Colonic mucosa (tissue), 4 donors: ENCODE results near the gene CDK5R1. TPM values are rescaled to one million over a fixed set of nuclear protein-coding genes. Genes with fewer than 3 reads are reported as not detected.

Source experiments
- DNase-seq: peaks from one replicate; pipeline ENCODE4 v3.0.0-alpha.2; 2020
- H3K27ac ChIP-seq: fragments of 200-600 bp; one replicate; pipeline ENCODE4 v1.8.0; 2021
- H3K27me3 ChIP-seq: fragments of 200-600 bp; one replicate; pipeline ENCODE4 v1.8.0; 2021
- H3K36me3 ChIP-seq: fragments of 200-600 bp; one replicate; pipeline ENCODE4 v1.8.0; 2021
- H3K4me1 ChIP-seq: fragments of 200-600 bp; one replicate; pipeline ENCODE4 v1.8.0; 2021; ENCODE audit warnings: mild to moderate bottlenecking
- H3K4me3 ChIP-seq: fragments of 200-600 bp; one replicate; pipeline ENCODE4 v1.8.0; 2021
- H3K9ac ChIP-seq, 2 donors: one replicate each; pipeline ENCODE4 v1.7.0; 2013; ENCODE audit warnings: control low read depth in 2 of 2, low read depth in 2 of 2, low read length in 2 of 2
- H3K9me3 ChIP-seq: fragments of 200-600 bp; one replicate; pipeline ENCODE4 v1.8.0; 2021
- intact Hi-C: fragments of 100-400 bp; cut with DNase I; formaldehyde crosslinking; loops from one replicate; pipeline ENCODE4 v1.14.1; 2022
- total RNA-seq, 2 donors: library from RNA; stranded (reverse); fragmentation: NEBNext Ultra II Directional in 1 of 2; extraction: Animal tissue kit (Norgen Biotek cat#: 25700) in 1 of 2; gene quantifications; one replicate each; pipeline ENCODE4 v1.2.1, GENCODE V29; 2021
- TF ChIP-seq, protein P1 (sequence below): fragments of 200-600 bp; IDR thresholded peaks from one replicate; pipeline ENCODE4 v1.8.0; 2022; ENCODE audit warnings: antibody characterized with exemption, mild to moderate bottlenecking
- donor health status: healthy.
- donor health status: DM: no; HTN: no; CAD: no.
- donor health status: DM: no; HTN: no; CAD: no.

CDK5R1 gene
- total RNA-seq, 2 donors from 2014 or later: 0.98 to 1.4 TPM

DNA sequence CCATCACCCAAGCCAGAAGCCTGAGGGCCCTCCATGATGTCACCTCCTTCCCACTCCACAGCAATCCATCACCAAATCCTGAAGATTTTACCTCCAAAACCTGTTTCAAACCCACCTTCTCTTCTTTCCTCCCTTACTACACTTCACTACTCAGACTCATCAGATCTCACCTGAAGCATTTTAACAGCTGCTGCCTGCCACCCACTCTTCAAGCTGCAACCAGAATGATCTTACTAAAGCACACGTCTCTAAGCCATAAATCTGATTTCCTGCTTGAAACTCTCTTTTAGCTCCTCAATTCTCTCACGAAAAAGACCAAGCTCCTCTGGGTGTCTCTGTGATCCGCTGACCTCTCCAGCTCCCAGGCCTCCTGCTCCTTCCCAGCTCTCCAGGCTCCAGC, 46.5 kb downstream of the CDK5R1 start:
- intact Hi-C loops: no loop called here

GRCh38 chr17:32536736-32537643, 50.2 kb downstream of the CDK5R1 start:
- no peak overlapping the region for H3K9ac ChIP-seq
- intact Hi-C loops: no loop called here

More for the DNA sequence above, 46.5 kb downstream of the CDK5R1 start:
- DNase-seq: no peak
- H3K4me1 ChIP-seq: no peaks in the 10 kb centered on the region
- no peak overlapping the region for H3K4me3 ChIP-seq
- H3K27ac ChIP-seq: no peak overlapping the region
- H3K36me3 ChIP-seq: no peaks in the 10 kb centered on the region
- H3K9ac ChIP-seq: no peak overlapping the region
- no peaks in the 10 kb centered on the region for H3K9me3 ChIP-seq
- TF ChIP-seq, protein P1, sequence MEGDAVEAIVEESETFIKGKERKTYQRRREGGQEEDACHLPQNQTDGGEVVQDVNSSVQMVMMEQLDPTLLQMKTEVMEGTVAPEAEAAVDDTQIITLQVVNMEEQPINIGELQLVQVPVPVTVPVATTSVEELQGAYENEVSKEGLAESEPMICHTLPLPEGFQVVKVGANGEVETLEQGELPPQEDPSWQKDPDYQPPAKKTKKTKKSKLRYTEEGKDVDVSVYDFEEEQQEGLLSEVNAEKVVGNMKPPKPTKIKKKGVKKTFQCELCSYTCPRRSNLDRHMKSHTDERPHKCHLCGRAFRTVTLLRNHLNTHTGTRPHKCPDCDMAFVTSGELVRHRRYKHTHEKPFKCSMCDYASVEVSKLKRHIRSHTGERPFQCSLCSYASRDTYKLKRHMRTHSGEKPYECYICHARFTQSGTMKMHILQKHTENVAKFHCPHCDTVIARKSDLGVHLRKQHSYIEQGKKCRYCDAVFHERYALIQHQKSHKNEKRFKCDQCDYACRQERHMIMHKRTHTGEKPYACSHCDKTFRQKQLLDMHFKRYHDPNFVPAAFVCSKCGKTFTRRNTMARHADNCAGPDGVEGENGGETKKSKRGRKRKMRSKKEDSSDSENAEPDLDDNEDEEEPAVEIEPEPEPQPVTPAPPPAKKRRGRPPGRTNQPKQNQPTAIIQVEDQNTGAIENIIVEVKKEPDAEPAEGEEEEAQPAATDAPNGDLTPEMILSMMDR: no peak
- H3K27me3 ChIP-seq: no peaks in the 10 kb centered on the region

More at GRCh38 chr17:32536736-32537643, 50.2 kb downstream of the CDK5R1 start:
- TF ChIP-seq, protein P1: no peak
- DNase-seq: no peak
- Histone ChIP-seq H3K4me3 (no peak overlapping the region), H3K36me3 (no peaks in the 10 kb centered on the region), H3K9me3 (no peaks in the 10 kb centered on the region), H3K4me1 (no peaks in the 10 kb centered on the region), H3K27me3 (no peaks in the 10 kb centered on the region), H3K27ac (no peak overlapping the region)

Other genes starting within 250 kb of the CDK5R1 start
- under 1 TPM; 0.53 to 0.62 TPM for gene RHBDL3, start 221.2 kb upstream of the CDK5R1 start, total RNA-seq
- 10 to 100 TPM; 12.5 to 13.4 TPM for gene C17orf75, start 144.8 kb upstream of the CDK5R1 start, total RNA-seq
- gene ZNF207, start 136.8 kb upstream of the CDK5R1 start, total RNA-seq: 100 to 1,000 TPM; 147 to 151 TPM
- 100 to 1,000 TPM in 1 of 2 donors, 10 to 100 TPM in 1; 81.2 to 117 TPM for gene PSMD11, start 42.5 kb upstream of the CDK5R1 start, total RNA-seq